Prostate gland (tissue), 2 donors: Measurements from ENCODE around the gene MTA1.

ENCODE experiments used
- CTCF ChIP-seq, 4 experiments: fragments of 200-600 bp in 2 of 4; fragments of 450-650 bp in 2 of 4; sonication (generic) in 2 of 4; IDR thresholded peaks; 1 replicate in 3 of 4; 2 replicates in 1 of 4; pipeline ENCODE4 v1.5.1; 2016 to 2019; ENCODE audit warnings: antibody characterized with exemption in 4 of 4, mild to moderate bottlenecking in 2 of 4, moderate library complexity in 2 of 4
- POLR2A ChIP-seq: fragments of 450-650 bp; IDR thresholded peaks from one replicate; pipeline ENCODE4 v1.6.1; 2016; ENCODE audit warnings: antibody characterized with exemption, mild to moderate bottlenecking

- TF ChIP-seq CTCF (IDR thresholded peaks at IDR 0.05) (no peak), POLR2A (no peak)
Observed at GRCh38 chr14:105382343-105383082, 37.1 kb upstream of the MTA1 start.
